ENCODE results near the gene MTF1. TPM values are rescaled to one million over a fixed set of nuclear protein-coding genes. Genes with fewer than 3 reads are reported as not detected.
"Not testable (repeated sequence)": the region's sequence is repeated elsewhere in the genome, so short reads cannot be mapped to it uniquely, and the experiment has no call there.

MTF1 gene
- 10 to 100 TPM in 3 of 6 donors, 1 to 10 TPM in 3; 5.2 to 27.4 (median 8.7) TPM for total RNA-seq

GRCh38 chr1:37859507-37860345, at the start of gene MTF1:
TSS of gene MTF1 (minus strand) at chr1:37859592. CDS start at chr1:37857658, 1,934 bp downstream.
- peak; percentile 99 to 100 for ATAC-seq (ENCODE audit: low FRiP score in 2 of 2)
- Histone ChIP-seq H3K36me3 (peaks cover 13 to 54% (median 20%) of the 10 kb centered on the region in 4 donors), H3K27ac (peak within 1 kb of the TSS; percentile 87 to 93 (median 92)), H3K4me1 (peaks cover 24 to 40% (median 32%) of the 10 kb centered on the region in 4 donors), H3K9me3 (no peaks in the 10 kb centered on the region), H3K27me3 (no peaks in the 10 kb centered on the region), H3K4me3 (peak within 1 kb of the TSS; percentile 78 to 99 (median 94))
- no peak for TF ChIP-seq EP300 (IDR thresholded peaks at IDR 0.05)
- TF ChIP-seq, protein P1, sequence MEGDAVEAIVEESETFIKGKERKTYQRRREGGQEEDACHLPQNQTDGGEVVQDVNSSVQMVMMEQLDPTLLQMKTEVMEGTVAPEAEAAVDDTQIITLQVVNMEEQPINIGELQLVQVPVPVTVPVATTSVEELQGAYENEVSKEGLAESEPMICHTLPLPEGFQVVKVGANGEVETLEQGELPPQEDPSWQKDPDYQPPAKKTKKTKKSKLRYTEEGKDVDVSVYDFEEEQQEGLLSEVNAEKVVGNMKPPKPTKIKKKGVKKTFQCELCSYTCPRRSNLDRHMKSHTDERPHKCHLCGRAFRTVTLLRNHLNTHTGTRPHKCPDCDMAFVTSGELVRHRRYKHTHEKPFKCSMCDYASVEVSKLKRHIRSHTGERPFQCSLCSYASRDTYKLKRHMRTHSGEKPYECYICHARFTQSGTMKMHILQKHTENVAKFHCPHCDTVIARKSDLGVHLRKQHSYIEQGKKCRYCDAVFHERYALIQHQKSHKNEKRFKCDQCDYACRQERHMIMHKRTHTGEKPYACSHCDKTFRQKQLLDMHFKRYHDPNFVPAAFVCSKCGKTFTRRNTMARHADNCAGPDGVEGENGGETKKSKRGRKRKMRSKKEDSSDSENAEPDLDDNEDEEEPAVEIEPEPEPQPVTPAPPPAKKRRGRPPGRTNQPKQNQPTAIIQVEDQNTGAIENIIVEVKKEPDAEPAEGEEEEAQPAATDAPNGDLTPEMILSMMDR (IDR thresholded peaks at IDR 0.05): peak; percentile 83 to 92 (median 90)
- TF ChIP-seq POLR2A (IDR thresholded peaks at IDR 0.05): peak in 3 of 4 donors; percentile 69 to 89 (median 71)
- peak; percentile 94 to 95 for TF ChIP-seq POLR2AphosphoS5 (IDR thresholded peaks at IDR 0.05)
- peak; percentile 95 to 97 for DNase-seq
- 0% methylated on average over 19 to 57 of the region's 61 CpGs for WGBS, 2 donors

DNA sequence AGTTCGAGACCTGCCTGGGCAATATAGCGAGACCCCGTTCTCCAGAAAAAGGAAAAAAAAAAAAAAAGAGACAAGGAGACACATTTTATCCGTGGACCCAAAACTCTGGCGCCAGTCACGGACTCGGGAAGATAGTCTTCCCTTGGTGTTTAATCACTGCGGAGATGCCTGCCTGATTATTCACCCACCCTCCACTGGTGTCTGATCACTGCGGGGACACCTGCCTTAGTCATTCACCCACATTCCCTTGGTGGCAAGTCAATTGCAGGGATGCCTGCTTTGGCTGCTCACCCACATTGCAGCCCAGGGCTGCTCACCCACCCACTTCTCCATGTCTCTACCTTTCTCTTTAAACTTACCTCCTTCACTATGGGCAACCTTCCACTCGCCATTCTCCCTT, 49.1 kb upstream of the MTF1 start:
- H3K4me1 ChIP-seq; H3K4me3 ChIP-seq; H3K36me3 ChIP-seq; H3K27ac ChIP-seq; H3K9me3 ChIP-seq; DNase-seq; H3K27me3 ChIP-seq; ATAC-seq (ENCODE audit: low FRiP score in 2 of 2): not testable (repeated sequence)
- WGBS, 2 donors: 96 to 98% methylated on average over 10 of the region's 10 CpGs

DNA sequence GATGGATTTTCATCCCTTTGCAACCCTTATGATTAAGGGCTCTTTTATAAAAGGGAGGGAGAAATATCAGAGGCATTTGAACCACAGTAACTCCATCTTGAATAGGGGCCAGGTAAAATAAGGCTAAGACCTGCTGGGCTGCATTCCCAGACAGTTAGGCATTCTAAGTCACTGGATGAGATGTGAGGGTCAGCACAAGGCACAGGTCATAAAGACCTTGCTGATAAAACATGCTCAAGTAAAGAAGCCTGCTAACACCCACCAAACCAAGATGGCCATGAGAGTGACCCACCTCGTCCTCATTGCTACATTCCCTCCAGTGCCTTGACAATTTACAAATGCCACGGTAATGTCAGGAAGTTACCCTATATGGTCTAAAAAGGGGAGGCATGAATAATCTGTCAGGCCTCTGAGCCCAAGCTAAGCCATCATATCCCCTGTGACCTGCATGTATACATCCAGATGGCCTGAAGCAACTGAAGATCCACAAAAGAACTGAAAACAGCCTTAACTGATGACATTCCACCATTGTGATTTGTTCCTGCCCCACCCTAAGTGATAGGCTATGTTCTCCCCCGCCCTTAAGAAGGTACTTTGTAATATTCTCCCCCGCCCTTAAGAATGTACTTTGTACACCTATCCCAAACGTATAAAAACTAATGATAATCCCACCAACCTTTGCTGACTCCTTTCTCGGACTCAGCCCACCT, 48.2 kb upstream of the MTF1 start:
- not testable (repeated sequence) for H3K4me3 ChIP-seq; H3K27ac ChIP-seq; H3K36me3 ChIP-seq; DNase-seq; H3K4me1 ChIP-seq; H3K27me3 ChIP-seq; H3K9me3 ChIP-seq; ATAC-seq (ENCODE audit: low FRiP score in 2 of 2)
- WGBS, 2 donors: 94 to 97% methylated on average over 5 to 6 of the region's 6 CpGs

- not testable (repeated sequence) for DNase-seq; H3K27me3 ChIP-seq; H3K27ac ChIP-seq; H3K4me1 ChIP-seq; ATAC-seq (ENCODE audit: low FRiP score in 2 of 2); H3K9me3 ChIP-seq; H3K4me3 ChIP-seq
- peaks cover 0 to 10% (median 0%) of the 10 kb centered on the region in 4 donors for H3K36me3 ChIP-seq
- WGBS, 2 donors: 90 to 94% methylated on average over 3 of the region's 3 CpGs
These were observed 47.2 kb upstream of the MTF1 start for GRCh38 chr1:37906591-37906990.

GRCh38 chr1:37905727-37906126, 46.3 kb upstream of the MTF1 start:
- WGBS, 2 donors: 93 to 100% methylated on average over 1 of the region's 1 CpG
- H3K27me3 ChIP-seq: no peaks in the 10 kb centered on the region
- no peak overlapping the region for H3K27ac ChIP-seq
- TF ChIP-seq EP300 (IDR thresholded peaks at IDR 0.05) (no peak), POLR2AphosphoS5 (IDR thresholded peaks at IDR 0.05) (no peak), POLR2A (IDR thresholded peaks at IDR 0.05) (no peak)
- TF ChIP-seq, protein P1 (IDR thresholded peaks at IDR 0.05): no peak
- peaks cover 0 to 11% (median 3%) of the 10 kb centered on the region in 4 donors for H3K4me1 ChIP-seq
- peaks cover 0 to 3% (median 0%) of the 10 kb centered on the region in 4 donors for H3K9me3 ChIP-seq
- H3K36me3 ChIP-seq: peaks cover 0 to 10% (median 0%) of the 10 kb centered on the region in 4 donors
- ATAC-seq (ENCODE audit: low FRiP score in 2 of 2) (no peak), DNase-seq (no peak)
- no peak overlapping the region for H3K4me3 ChIP-seq

DNA sequence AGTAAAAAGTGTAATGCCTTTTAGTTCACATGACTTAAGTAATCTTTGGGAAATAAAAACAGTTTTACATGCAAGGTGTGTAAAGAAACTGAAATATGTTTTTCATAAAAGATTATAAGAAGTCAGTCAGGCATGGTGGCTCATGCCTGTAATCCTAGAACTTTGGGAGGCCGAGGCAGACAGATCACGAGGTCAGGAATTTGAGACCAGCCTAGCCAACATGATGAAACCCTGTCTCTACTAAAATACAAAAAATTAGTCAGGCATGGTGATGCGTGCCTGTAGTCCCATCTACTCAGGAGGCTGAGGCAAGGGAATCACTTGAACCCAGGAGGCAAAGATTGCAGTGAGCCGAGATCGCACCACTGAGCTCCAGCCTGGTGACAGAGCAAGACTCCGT, 44.5 kb upstream of the MTF1 start:
- H3K9me3 ChIP-seq: not testable (repeated sequence)
- H3K4me1 ChIP-seq: peaks cover 0 to 12% (median 3%) of the 10 kb centered on the region in 4 donors

More for the DNA sequence above, 44.5 kb upstream of the MTF1 start:
- not testable (repeated sequence) for ATAC-seq (ENCODE audit: low FRiP score in 2 of 2); DNase-seq; H3K27me3 ChIP-seq; H3K27ac ChIP-seq; H3K4me3 ChIP-seq
- 94 to 95% methylated on average over 6 of the region's 6 CpGs for WGBS, 2 donors
- H3K36me3 ChIP-seq: peaks cover 0 to 10% (median 0%) of the 10 kb centered on the region in 4 donors
